GM21529 (cell line): ENCODE results near the gene ZNF200.
"Not testable (repeated sequence)": the region's sequence is repeated elsewhere in the genome, so short reads cannot be mapped to it uniquely, and the experiment has no call there.

Source experiments
- ATAC-seq: cut with Tn5 transposase; IDR thresholded peaks from one replicate; pipeline ENCODE4 v1.9.1; 2021; ENCODE audit not compliant: unreplicated experiment

The ZNF200 gene

DNA sequence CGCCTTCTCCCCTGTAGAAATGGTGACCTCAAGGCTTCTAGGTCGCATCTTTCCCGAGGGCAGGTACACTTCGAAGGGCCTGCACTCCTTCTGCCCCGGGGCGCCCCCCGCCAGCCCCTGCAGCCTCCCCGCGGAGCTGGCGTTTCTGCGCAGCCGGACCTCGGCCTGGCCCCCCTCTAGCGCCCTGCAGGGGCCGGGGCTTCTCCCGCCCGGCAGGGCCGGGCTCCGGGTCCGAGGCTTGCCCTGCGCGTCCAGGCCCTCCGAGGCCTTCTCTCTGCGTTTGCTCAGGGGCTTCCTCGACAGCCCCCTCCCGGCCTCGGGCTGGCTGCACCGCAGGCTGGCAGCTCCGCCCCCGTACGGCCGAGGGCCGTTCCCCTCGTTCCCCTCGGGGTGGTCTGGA is 19.4 kb upstream of the ZNF200 start:
- no peak for ATAC-seq

DNA sequence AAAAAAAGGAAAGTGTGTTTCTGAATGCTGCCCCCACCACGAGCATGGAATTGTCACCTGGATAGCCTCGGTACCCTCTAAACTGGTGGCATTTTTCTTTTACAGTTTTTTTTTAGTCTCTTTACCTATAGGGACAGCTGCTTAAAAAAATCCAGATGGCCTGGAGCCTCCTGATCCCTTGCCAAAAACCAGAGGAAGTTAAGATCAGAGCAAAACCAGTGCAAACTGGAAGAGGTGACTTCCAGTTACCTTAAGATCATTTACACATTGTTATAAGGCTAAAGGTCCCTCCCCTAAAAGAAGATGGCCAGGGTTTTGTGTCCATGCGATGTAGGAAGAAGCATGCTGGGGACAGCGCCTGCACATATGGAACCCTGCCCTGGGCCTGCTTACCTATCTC is 18.0 kb upstream of the ZNF200 start:
- ATAC-seq = no peak

DNA sequence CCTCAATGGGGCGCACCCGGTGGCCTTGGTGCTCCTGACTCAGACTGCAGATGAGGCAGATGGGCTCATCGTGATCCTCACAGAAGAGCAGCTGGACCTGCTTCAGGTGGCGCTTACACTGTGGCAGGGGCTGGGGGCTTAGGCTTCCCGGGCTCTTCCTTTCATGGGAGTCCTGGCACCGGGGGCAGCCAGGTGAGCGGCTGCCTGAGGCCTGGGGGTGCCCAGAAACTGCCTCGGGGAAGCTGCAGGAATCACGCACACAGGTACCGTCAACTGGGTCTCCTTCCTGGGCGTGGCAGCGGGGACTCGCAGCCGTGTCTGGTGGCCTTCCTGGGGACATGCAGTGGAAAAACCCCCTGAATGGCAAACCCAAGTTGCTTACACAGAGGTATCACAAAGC is 14.5 kb upstream of the ZNF200 start:
- ATAC-seq = no peak

DNA sequence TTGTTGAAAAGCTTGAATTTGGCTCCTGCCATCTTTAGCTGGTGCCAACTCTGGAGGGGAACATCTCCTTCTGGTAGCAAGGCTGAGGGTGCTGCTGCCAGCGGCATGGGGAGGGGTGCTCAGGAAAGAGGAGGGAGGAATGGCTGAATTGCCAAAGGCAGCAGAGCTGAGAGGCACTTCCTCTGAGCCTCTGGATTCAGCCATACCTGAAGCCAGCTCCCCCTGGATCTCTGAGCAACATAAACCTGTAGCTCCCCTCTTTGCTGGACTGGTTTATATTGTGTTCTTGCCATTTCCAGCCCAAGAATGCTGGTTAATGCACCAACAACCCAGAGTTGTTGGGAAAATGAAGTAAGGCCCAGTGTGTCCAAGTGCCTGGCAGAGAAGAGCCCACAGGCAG is 14.1 kb upstream of the ZNF200 start:
- ATAC-seq = no peak

DNA sequence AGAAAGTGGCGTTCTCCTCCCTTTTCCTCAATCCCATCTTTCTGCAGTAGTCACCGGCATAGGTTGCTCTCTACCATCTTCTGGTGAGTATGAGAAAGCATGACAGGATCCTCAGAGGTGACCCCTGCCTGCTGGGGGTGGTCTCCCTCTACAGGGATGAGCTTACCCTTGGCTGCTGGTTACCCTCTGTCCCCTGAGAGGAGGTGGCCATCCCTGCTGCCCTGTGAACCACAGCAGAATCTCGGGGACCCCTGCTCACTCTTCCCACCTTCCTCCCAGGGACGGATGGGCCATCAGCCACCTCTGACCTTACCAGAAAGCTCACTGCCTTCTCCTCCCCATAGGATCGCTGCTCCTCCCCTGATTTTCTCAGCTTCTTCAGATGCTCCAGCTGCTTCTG is 13.6 kb upstream of the ZNF200 start:
- ATAC-seq = no peak

DNA sequence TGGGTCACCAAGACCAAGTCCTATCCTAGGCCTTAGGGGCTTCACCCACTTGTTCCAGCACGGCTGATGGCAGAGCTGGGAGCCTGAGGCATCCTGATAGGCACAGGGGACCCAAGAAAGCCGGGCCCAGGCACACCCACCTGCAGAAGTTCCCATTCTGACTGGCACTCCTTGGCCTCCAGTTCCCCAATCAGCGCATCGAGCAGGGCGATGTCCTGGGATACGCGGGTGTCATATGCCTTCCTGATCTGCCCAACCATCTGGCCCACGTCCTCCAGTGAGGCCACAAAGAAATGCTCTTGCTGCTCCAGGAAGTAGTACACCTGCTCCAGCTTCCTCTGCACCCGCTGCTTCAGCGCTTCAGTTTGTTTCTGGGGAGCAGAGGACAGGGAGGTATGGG is 11.9 kb upstream of the ZNF200 start:
- ATAC-seq = no peak

DNA sequence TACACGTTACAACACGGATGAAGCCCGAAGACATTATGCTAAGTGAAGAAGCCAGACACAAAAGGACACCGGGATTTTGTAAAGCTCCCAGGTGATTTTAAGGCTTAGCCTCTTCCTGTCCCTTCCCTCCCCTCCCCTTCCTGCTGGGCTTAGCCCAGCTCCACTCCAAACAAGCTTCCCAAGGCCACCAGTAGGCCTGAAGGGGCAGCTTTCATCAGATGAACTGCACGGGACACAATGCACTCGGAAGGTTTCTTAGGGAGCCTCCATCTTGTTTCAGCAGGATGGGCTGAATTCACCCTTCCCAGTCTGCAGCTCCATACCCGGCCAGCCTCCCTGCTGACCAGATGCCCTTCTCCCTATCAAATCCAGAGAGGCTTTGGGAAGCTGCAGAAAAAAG is 11.0 kb upstream of the ZNF200 start:
- ATAC-seq = no peak

DNA sequence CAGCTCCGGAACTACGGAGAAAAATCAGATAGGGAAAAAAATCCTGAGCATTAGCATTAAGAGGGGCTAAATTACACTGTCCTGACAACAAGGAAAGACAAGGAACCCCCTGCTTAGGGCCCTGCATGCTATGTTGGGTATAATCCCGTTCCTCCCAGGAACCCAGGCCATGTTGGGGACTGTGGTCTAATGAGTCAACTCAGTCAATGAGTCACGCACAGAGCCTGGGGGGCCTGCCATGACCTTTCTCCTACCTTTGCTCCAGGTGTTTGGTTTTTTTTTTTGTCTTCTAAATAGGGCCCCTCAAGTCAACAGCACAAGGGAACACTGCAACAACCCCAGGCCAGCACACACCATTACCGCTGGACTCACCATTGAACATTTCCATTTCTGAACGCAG is 8.9 kb upstream of the ZNF200 start:
- no peak for ATAC-seq

DNA sequence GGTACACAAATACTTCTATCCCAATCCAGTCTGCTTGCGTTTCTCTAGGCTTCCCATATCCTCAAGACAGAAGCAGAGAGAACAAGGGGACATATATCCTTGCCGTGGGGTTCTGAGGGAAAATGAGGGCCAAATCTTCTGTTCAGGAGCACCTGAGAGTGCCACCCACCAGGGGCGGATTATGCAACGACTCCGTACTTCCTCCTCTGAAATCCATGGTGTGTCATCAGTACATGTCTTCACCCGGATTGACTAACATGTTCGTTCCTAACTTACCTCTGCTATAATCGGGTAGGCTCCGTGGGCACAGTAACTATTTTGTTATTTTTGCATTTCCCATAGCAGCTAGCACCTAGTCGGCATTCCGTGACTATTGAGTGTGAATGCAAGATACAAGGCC is 7.8 kb upstream of the ZNF200 start:
- no peak for ATAC-seq

DNA sequence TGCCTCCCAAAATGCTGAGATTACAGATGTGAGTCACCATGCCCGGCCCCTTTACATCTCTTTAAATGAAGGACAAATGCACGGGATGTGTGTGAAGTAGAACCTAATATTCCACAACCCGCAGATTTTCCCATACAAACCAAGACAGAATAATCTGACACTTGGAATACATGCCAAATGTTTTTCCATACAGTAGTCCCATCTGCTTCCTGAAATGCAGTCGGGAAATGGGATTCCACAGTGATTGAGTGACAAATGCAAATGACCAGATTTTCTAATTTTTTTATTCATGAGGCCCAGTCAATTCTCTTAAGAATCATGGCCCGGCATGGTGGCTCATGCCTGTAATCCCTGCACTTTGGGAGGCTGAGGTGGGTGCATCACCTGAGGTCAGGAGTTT is 6.8 kb upstream of the ZNF200 start:
- no peak for ATAC-seq

DNA sequence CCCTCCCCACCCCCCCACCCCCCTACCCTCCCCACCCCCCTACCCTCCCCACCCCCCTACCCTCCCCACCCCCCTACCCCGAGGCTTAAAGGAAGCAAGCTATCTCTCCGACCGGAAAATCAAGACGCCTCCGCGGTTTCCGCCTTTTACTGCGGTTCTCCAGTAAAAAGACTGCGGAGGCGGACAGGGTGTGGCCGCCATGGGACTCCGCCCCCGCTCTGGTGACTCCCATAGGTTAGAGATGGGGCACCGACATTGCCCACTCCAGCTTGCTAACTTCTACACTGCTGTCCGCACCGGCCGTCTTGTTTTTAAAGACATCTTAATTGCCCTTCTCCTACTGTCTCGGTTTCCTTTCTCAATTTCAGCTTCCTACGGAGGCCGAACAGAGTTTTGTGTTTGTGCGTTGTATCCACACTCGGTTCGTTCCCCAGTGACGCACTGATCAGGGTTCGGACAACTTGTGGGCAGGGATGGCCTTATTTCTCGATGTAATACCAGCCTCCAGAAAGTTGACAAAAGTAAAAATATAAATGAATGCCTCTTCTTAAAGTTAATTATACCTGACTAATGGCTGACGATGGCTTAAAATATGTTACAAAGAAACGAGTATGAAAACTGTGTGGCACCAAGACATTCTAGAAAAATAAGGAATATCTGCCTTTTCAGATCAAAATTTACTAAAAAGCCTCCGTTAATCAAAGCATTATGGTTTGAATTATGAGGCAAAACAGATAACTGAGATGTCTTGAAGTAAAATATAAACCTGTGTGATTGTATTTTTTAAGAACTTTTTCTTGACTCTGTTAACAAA is 1.1 kb upstream of the ZNF200 start:
- ATAC-seq = no peak

DNA sequence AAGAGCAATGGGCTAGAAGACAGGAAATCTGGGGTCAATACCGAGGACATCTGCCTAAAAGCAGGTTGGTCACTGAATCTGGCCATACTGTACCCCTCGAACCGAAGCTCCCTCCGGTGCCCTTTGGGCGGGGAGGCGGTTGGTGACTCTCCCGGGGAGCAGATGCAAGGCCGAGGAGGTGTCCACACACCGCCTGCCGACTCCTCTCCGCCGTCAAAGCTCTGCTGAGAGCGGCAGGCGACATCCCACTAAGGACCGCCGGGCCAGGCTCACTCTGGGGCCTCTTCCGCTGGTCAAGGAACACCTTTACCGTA is 458 bp downstream of the ZNF200 start:
- peak; percentile 27 for ATAC-seq

DNA sequence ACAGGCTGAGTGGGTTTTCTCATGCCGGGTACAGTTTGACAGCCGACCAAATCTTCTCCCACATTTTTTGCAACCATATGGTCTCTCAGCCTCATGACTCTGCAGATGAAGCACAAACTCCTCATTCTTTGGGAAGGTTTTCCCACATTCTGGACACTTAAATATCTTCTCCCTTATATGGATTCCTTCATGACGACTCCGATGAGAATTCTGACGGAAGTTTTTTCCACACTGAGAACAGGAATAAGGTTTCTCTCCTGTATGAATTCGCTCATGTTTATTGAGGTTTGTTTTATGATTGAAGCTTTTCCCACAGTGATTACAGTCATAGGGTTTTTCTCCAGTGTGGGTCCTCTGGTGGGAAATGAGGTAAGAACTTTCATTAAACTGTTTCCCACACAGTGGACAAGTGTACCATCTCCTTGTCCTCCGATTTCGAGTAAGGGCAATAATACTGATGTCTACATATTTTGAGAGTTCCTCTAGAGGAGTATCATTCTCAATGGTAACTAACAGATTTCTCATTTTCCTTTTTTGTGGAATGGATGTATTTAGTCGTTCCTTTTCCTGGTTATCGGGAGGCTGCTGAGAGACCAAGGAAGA is 10.9 kb downstream of the ZNF200 start:
- ATAC-seq = no peak

DNA sequence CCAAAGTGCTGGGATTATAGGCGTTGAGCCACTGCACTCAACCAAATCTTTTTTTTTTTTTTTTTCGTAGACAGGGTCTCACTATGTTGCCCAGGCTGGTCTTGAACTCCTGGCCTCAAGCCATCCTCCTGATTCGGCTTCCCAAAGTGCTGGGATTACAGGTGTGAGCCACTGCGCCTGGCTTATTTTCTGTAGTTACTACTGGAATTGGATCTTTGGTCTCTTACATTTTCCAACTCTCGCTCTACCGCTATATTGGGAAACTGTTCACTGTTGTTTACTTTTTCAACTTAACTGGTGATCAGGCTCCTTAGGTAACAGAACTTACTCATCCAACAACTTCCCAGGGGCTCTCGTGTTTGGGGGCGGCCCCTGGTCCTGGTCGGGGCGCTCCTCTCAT is 14.1 kb downstream of the ZNF200 start:
- no peak for ATAC-seq

DNA sequence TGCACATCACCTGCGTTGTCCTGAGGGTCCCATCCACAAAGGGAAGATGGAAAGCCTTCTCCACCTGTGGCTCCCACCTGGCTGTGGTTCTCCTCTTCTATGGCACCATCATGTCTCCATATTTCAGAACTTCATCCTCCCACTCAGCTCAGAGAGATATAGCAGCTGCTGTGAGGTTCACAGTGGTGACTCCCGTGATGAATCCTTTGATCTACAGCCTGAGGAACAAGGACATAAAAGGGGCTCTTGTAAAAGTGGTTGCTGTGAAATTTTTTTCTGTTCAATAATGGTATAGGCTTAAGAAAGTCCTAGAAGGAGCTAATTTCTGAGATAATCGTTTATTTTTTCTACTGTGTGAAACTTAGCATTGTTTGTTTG is 18.7 kb downstream of the ZNF200 start:
- ATAC-seq = no peak

DNA sequence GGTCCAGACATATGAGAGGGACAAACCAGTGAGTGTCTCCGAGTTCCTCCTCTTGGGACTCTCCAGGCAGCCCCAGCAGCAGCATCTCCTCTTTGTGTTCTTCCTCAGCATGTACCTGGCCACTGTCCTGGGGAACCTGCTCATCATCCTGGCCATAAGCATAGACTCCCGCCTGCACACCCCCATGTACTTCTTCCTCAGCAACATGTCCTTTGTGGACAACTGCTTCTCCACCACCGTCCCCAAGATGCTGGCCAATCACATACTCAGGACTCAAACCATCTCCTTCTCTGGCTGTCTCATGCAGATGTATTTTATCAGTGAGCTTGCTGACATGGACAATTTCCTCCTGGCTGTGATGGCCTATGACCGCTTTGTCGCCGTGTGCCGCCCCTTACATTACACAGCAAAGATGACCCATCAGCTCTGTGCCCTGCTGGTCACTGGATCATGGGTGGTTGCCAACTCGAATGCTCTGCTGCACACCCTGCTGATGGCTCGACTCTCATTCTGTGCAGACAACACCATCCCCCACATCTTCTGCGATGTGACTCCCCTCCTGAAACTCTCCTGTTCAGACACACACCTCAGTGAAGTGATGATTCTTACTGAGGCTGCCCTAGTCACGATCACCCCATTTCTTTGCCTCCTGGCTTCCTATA is 19.2 kb downstream of the ZNF200 start:
- no peak for ATAC-seq

DNA sequence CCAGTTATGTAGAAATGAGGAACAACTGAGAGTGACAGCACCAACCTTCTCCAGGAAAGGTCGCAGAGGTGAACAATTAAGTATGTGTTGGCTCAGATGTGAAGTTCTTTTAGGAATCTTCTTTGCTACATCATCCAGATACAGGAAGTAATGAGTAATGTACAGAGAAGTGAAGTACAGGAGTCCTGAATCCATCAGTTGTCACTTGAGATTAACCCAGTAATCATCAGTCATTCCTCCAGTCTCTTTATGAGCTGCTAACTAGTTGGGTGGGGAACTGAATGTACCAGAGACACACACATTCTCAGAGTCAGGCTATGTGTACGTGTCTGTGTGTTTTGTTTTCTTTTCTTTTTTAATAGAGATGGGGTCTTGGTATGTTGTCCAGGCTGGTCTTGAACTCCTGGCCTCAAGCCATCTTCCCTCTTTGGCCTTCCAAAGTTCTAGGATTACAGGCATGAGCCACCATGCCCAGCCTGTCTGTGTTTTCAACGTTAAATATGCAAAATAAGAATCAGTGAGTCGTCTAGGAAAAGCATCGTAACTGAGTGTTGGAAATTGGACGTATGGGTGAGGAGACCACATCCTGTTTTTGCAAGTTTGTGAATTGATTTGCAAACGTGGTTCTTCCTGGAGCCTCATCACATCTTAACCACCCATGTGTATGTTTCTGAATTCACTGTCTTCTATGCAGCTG is 19.9 kb downstream of the ZNF200 start:
- ATAC-seq = no peak

DNA sequence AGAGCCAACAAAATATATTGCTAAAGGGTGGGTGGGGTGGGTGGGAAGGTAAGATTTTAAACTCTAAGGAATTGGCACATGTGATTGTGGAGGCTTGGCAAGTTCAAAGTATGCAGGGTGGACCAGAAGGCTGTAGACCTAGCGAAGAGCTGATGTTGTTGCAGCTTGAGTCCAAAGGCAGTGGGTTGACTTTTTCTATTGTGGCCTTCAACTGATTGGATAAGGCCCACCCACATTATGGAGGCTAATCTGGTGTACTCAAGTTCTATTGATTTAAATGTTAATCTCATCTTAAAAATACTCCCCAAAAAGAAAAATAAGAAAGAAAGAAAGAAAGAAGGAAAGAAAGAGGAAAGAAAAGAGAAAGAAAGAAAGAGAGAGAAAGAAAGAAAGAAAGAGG is 22.4 kb downstream of the ZNF200 start:
- ATAC-seq = no peak

DNA sequence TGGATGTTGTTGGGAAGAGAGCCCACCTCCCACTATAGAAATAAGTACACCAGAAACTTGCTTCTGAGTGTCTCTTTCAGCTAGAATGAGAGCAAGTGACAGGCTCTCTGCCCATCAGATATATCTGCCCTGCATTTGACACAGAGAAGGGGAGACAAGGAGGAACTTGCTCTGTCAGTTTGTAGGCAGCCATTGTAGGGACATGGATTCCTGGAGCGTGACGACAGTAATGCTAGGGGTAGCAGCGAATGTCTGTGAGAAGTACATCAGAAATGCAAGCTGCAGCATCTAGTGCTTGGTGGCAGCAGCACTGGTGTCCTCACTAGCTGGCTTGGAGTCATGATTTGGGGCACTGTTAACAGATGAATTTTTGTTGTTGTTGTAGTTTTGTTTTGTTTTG is 23.0 kb downstream of the ZNF200 start:
- ATAC-seq = no peak

DNA sequence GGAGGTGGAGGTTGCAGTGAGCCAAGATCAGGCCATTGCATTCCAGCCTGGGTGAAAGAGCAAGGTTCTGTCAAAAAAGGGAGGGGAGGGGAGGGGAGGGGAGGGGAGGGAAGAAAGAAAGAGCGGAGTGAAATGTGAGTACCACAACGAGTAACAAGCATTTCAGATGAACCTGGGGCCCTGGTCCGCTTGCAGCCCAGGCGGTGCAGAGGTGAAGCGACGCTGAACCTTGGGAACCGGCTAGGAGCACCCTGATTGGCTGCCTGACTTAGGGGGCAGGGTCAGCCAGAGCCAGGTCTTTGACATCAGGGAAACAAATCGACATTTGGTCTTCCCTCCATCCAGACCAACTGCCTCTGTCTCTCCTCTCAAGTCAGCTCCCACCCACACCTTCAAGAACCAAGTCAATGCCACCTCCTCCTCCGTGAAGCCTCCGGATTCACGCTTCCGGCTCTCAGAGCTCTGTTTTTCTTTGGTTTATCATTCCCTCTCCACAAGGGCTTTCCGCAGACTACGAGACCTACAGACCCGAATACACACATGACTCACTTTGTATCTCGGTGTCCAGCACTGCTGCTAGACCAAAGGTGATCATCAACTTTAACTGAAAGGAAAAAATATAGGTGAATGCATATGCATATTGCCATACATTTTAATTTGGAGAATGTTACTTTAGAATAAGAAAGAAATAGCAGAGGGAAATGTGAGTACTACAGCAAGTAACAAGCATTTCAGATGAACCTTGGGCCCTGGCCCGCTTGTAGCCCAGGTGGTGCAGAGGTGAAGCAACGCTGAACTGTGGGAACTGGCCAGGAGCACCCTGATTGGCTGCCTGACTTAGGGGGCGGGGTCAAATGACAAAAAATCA is 27.6 kb downstream of the ZNF200 start:
- ATAC-seq = no peak

DNA sequence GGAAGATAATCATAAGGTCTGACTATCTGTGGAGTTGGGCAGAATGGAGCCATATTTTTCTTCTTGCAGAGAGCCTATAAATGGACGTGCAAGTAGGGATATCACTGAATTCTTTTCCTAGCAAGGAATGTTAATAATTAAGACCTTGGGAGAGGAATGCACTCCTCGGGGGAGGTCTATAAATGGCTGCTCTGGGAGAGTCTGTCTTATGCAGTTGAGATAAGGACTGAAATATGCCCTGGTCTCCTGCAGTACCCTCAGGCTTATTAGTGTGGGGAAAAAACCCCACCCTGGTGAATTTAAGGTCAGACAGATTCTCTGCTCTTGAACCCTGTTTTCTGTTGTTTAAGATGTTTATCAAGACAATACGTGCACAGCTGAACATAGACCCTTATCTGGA is 29.0 kb downstream of the ZNF200 start:
- ATAC-seq = not testable (repeated sequence)
